Stimulated activated CD4-positive, alpha-beta T cell treated with anti-CD3 and anti-CD28 coated beads, Interleukin-15, amount 100 ng/mL, for 48 hours (primary cell): ENCODE data around the gene HSPA12A.

ENCODE experiments used
- DNase-seq, 2 donors: peaks; one replicate each; pipeline ENCODE4 v3.0.0-alpha.2; 2020; ENCODE audit warnings: low read depth in 2 of 2

The HSPA12A gene

GRCh38 chr10:116668446-116668845 lies 73.9 kb downstream of the HSPA12A start:
- DNase-seq = no peak

DNA sequence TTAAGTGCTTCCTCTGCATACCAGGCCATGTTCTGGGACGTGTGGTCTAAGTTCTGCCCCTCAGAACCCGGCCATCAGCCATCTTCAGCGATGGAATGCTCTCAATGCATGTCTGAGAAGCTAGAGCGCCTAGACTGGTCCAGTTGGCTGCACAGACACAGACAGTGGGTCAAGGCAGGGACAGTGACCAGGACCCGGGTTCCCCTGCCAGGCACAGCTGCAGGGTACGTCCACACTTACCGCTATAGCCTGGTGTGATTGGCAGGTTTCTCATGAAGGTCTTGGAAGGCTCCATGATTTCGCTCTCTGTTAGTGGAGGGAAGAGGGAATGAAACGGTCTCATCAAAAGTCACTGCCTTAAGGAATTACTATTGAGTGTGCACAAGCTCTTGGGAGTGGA lies 74.3 kb downstream of the HSPA12A start:
- no peak for DNase-seq

GRCh38 chr10:116667484-116667883 lies 74.9 kb downstream of the HSPA12A start:
- no peak for DNase-seq

- no peak for DNase-seq
Observed at GRCh38 chr10:116665541-116666125, 76.7 kb downstream of the HSPA12A start.

DNA sequence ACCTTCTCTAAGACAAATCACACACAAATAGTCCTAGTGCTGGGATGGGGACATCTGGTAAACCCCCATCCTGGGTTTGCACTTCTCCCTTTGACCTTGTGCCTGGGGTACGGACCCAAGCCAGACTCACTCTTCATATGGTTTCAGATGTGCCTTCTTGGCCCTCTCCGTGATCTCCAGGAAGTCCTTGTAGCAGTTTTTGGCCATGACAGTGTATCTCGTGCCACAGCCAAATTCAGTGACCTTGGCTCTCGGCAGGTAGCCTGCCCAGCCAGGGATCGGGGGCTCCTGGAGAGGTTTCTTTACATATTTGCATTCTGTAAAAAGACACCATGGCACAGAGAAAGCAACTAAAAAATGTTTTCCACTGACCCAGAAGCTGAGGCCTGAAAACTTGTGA lies 77.7 kb downstream of the HSPA12A start:
- DNase-seq = no peak

- no peak for DNase-seq
Observed at GRCh38 chr10:116663342-116663741, 79.0 kb downstream of the HSPA12A start.

DNA sequence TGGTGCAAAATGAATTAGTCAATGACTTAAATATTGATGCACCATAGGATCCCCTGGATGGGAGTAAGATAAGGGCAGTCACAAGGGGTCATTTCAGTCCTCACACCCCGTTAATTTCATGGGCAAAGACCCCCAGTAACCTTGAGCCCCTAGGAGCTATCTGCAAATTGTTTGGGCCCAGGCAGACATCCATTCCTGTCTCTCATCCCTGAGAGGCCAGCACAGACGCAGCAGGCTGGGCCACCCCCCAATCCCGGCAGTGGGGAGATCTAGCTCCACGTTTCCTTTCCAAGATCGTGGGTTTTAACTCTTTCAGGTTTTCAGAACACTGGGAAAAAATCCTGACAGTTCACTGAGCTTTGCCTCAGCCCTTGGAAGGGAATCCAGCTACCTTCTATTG lies 81.5 kb downstream of the HSPA12A start:
- no peak for DNase-seq

GRCh38 chr10:116659049-116659670 lies 83.2 kb downstream of the HSPA12A start:
- DNase-seq = no peak

GRCh38 chr10:116657863-116658551 lies 84.4 kb downstream of the HSPA12A start:
- DNase-seq = no peak

GRCh38 chr10:116656044-116656443 lies 86.3 kb downstream of the HSPA12A start:
- no peak for DNase-seq

DNA sequence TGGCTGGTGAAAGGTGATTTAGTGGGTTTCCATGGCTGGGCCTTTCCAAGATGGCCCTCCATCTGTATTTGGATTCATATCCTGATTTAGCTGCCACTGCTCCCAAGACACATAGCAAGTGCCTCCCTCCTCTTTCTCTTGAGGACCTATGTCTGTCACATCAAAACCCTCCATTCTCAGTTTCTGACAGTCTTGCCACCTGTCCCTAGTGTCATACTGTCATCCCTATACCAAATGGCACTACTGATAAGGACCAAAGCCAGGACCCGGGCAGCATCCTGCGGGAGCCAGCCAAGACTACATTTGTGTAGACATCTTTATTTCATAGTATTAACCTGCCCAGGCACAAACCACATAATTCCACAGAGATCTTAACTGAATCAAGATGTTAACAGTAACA lies 86.8 kb downstream of the HSPA12A start:
- DNase-seq = no peak

GRCh38 chr10:116654816-116655215 lies 87.5 kb downstream of the HSPA12A start:
- no peak for DNase-seq

GRCh38 chr10:116653885-116654284 lies 88.5 kb downstream of the HSPA12A start:
- DNase-seq = no peak

GRCh38 chr10:116648903-116649302 lies 93.5 kb downstream of the HSPA12A start:
- DNase-seq = no peak

DNA sequence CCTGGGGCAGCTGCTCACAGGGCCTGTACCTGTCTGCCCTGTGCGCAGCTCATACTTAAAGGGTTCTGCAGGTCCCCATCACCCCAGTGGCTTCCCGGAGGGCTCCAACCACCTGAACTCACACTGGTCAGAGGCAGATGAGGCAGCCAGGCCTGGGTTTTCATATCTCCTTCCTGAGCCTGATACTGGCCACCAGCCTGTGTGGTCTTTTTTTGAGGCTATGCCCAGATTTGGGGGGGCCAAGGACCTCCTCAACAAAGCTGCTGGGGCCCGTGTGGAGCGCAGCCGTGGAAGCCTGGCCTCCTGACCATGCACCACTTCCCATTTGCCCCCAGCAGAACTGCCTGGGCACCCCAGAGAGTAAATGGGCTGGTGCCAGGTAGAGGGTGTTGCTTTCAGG lies 95.9 kb downstream of the HSPA12A start:
- no peak for DNase-seq

DNA sequence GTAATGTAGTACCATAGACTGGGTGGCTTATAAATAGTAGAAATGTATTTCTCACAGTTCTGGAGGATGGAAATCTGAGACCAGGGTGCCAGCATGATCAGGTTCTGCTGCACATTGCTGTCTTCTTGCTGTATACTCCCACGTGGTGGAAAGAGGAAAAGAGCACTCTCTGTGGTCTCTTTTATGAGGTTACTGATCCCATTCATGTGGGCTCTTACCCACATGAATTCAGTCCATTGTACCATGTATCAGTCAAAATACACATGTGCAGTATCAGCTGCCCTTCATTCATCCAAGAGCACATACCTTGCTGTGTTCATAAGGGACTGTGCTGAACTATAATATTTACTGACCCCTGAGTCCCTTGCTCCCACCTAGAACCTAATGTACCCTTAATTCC lies 104.5 kb downstream of the HSPA12A start:
- no peak for DNase-seq

DNA sequence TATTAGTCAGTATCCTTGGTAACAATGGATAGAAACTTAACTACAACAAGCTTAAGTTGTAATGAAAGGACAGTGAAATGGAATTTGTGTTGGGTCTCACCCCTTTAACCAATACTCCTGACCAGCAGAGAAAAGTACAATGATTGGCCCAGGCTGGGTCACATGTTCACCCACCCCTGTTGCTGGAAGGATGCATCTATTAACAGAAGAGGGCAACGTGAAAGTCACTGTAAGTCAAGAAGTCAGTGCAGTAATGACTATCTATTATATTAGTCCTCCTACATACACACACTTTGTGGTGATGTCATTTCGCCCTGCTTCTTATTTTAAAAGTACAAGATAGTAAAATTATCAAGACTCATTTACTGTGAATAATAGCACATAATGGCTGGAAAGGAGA lies 105.4 kb downstream of the HSPA12A start:
- DNase-seq = no peak

DNA sequence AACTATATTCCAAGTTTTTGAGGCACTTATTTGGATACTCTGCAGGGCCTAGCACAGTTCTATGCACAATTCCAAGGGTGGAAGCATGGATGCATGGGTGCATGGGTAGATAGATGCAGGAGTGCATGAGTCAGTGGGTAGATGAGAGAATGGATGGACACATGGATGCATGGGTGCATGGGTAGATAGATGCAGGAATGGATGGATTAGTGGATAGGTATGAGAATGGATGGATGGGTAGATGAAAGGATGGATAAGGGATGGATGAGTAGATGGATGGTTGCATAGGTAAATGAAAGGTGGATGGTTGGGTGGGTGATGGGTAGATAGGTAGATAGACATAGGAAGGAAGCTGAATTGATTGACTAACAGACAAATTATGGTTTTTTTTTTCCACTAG lies 106.0 kb downstream of the HSPA12A start:
- no peak for DNase-seq

DNA sequence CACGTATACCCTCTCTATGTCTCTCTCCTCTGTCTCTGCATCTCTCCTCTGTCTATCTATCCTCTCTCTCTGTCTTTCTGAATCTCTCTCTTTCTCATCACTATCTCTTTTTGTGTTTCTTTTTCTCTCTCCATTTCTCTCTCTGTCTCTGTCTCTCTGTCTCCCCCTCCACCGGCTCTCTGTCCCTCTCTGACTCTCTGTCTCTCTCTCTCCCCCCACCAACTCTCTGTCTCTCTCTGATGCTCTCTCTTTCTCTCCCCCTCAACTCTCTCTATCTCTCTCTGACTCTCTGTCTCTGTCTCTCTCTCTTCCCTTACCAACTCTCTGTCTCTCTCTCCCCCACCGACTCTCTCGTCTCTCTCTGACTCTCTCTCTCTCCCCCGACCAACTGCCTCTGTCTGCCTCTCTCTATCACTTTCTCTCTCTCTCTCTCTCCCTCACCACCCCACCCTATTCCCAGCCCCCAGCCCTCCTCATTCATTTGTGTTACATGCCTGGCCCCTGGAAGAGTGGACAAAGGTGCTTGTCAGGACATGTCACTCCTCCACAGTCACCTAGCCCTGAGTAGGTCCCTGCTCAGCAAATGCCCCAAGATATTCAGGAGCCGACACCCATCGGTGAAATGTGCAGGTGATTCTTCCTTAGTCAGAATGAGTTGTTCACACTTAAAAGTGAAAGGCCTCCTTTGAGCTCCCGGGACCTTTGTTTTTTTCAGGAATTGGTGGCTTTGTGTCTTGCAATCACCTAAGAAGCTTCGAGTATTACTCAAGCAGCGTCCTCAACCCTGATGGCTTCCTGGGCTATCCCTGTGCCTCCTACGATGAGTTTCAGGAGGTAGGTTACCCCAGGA lies 108.0 kb downstream of the HSPA12A start:
- no peak for DNase-seq

- no peak for DNase-seq
Observed at GRCh38 chr10:116633216-116633600, 109.2 kb downstream of the HSPA12A start.

- DNase-seq = no peak
Observed at GRCh38 chr10:116632596-116633215, 109.7 kb downstream of the HSPA12A start.

- DNase-seq = no peak
Observed at GRCh38 chr10:116631871-116632295, 110.5 kb downstream of the HSPA12A start.
